Keratinocyte (primary cell): ENCODE results near the gene SH3BGRL.

Experiments
- CTCF ChIP-seq, 3 experiments: IDR thresholded peaks in 1 of 3; conservative IDR thresholded peaks in 1 of 3; optimal IDR thresholded peaks in 1 of 3; 2 replicates in 2 of 3; 3 replicates in 1 of 3; pipeline versions ENCODE3 to v1.5.1; 2011; ENCODE audit warnings: low read length in 3 of 3, mild to moderate bottlenecking in 3 of 3, moderate library complexity in 2 of 3, control low read depth in 1 of 3, inconsistent platforms in 1 of 3; ENCODE audit not compliant: insufficient read depth in 2 of 3; ENCODE audit errors: extremely low read depth in 1 of 3
- EZH2 ChIP-seq: IDR thresholded peaks from one replicate; pipeline ENCODE4 v1.6.1; 2012; ENCODE audit warnings: inconsistent platforms, mild to moderate bottlenecking, low read length, moderate library complexity

- TF ChIP-seq EZH2, result no peak
- no peak for TF ChIP-seq CTCF (optimal IDR thresholded peaks at IDR 0.05 in 1 of 3, IDR thresholded peaks at IDR 0.05 in 1 of 3, conservative IDR thresholded peaks at IDR 0.05 in 1 of 3; ENCODE audit: extremely low read depth in 1 of 3, insufficient read depth in 2 of 3, low read length in 3 of 3)
These were observed 55.9 kb downstream of the SH3BGRL start for GRCh38 chrX:81257817-81258216.
